Testis (tissue), 2 donors: ENCODE results near the gene VPS8.

ENCODE experiments used
- POLR2A ChIP-seq: fragments of 450-650 bp; IDR thresholded peaks from one replicate; pipeline ENCODE4 v1.6.1; 2017; ENCODE audit warnings: antibody characterized with exemption, mild to moderate bottlenecking, moderate library complexity
- TF ChIP-seq, protein P1 (sequence below), 3 experiments: fragments of 450-650 bp in 2 of 3; fragments of 200-600 bp in 1 of 3; sonication (generic) in 1 of 3; IDR thresholded peaks; one replicate each; pipeline ENCODE4 v1.5.1; 2016 to 2019; ENCODE audit warnings: antibody characterized with exemption in 3 of 3, mild to moderate bottlenecking in 2 of 3, moderate library complexity in 1 of 3

DNA sequence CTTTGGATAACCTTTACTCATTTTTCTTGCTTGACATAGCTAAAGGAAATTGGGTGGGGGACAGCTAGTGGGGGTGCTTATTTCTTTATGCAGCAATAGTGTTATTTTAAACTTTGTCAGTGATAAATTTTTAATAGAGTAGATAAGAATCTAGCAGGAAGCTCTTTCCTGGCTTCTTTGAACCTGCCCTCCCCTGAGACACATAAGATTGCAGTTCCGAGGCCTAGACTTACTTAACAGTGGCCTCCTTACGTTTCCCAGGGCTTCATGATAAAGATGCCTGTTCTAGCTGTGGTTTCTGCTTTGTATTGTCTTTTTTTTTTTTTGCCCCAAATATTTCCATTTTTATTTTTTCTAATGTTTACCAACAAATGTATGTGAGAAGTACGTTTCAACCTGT lies 170.1 kb downstream of the VPS8 start:
- TF ChIP-seq, protein P1, sequence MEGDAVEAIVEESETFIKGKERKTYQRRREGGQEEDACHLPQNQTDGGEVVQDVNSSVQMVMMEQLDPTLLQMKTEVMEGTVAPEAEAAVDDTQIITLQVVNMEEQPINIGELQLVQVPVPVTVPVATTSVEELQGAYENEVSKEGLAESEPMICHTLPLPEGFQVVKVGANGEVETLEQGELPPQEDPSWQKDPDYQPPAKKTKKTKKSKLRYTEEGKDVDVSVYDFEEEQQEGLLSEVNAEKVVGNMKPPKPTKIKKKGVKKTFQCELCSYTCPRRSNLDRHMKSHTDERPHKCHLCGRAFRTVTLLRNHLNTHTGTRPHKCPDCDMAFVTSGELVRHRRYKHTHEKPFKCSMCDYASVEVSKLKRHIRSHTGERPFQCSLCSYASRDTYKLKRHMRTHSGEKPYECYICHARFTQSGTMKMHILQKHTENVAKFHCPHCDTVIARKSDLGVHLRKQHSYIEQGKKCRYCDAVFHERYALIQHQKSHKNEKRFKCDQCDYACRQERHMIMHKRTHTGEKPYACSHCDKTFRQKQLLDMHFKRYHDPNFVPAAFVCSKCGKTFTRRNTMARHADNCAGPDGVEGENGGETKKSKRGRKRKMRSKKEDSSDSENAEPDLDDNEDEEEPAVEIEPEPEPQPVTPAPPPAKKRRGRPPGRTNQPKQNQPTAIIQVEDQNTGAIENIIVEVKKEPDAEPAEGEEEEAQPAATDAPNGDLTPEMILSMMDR (IDR thresholded peaks at IDR 0.05), result no peak
- no peak for TF ChIP-seq POLR2A
